HepG2 (cell line): ENCODE data around the gene TCN2. TPM values are rescaled to one million over a fixed set of nuclear protein-coding genes. Genes with fewer than 3 reads are reported as not detected.

Experiments used
- ATAC-seq: fragments of 200-7000 bp; cut with Tn5 transposase; 3 replicates; pipeline ENCODE4 v1.9.1; 2020; ENCODE audit warnings: mild to moderate bottlenecking, moderate library complexity
- BruUV-seq: library from RNA; stranded (reverse); fragments of 400-500 nt; replicated peaks from 2 replicates; lab custom pipeline; 2021; lab: Mats Ljungman, UMichigan
- CTCF ChIA-PET: fragments of 300-600 bp; formaldehyde crosslinking; extraction: SDS; loops from one replicate; lab custom pipeline; 2021; ENCODE audit warnings: low total read pairs, inconsistent platforms, low intra/inter-chr PET ratio; lab: Yijun Ruan, JAX
- POLR2A ChIA-PET: fragments of 350-600 bp; sonication (Branson Sonifier 250); formaldehyde crosslinking; loops from one replicate; lab custom pipeline; 2020; ENCODE audit warnings: antibody characterized with exemption, inconsistent platforms; lab: Yijun Ruan, JAX
- DNase-seq: peaks from one replicate; pipeline ENCODE4 v3.0.0-alpha.2; 2015; ENCODE audit warnings: low spot score
- FAIRE-seq: peaks from 3 replicates; lab custom pipeline; 2011; peaks lifted over from hg19 to GRCh38; lab: Jason Lieb, UNC
- H2AFZ ChIP-seq: one replicate; pipeline ENCODE4 v1.6.1; 2011; ENCODE audit warnings: low read length, inconsistent platforms
- H3K27ac ChIP-seq: fragments of 300-600 bp; 3 replicates; pipeline ENCODE4 v1.8.0; 2011; ENCODE audit warnings: mixed run types, mild to moderate bottlenecking, mixed read lengths, low read length, inconsistent platforms; ENCODE audit not compliant: insufficient read depth; ENCODE audit errors: extremely low read length
- H3K27me3 ChIP-seq, 2 experiments: fragments of 200-600 bp in 1 of 2; 2 replicates in 1 of 2; 3 replicates in 1 of 2; pipeline versions ENCODE4 v1.6.0 to v1.8.0; 2011; ENCODE audit warnings: low read length in 2 of 2, mild to moderate bottlenecking in 2 of 2, moderate library complexity in 2 of 2, inconsistent platforms in 1 of 2; ENCODE audit not compliant: insufficient read depth in 2 of 2, control insufficient read depth in 1 of 2
- H3K36me3 ChIP-seq, 2 experiments: fragments of 200-600 bp in 1 of 2; replicated peaks in 1 of 2; 2 replicates in 1 of 2; 3 replicates in 1 of 2; pipeline versions ENCODE4 v1.5.1 to v1.8.0; 2011; ENCODE audit warnings: low read length in 2 of 2, inconsistent platforms in 1 of 2; ENCODE audit not compliant: insufficient read depth in 2 of 2, control insufficient read depth in 1 of 2
- H3K4me1 ChIP-seq: 2 replicates; pipeline ENCODE4 v1.5.1; 2012; ENCODE audit warnings: low read length, inconsistent platforms; ENCODE audit not compliant: insufficient read depth
- H3K4me2 ChIP-seq: 2 replicates; pipeline ENCODE4 v1.6.0; 2011; ENCODE audit warnings: low read depth, low read length, inconsistent platforms
- H3K4me3 ChIP-seq, 3 experiments: fragments of 200-600 bp in 1 of 3; sonication (generic), shearing (Covaris generic) in 1 of 3; replicated peaks in 1 of 3; 2 replicates each; pipeline ENCODE4 v1.5.1; 2011 to 2016; ENCODE audit warnings: low read length in 3 of 3, inconsistent platforms in 2 of 3, low read depth in 2 of 3, mild to moderate bottlenecking in 2 of 3, control low read depth in 1 of 3, mixed read lengths in 1 of 3; ENCODE audit not compliant: insufficient read depth in 1 of 3
- H3K79me2 ChIP-seq: one replicate; pipeline ENCODE4 v1.6.1; 2011; ENCODE audit warnings: low read length, inconsistent platforms; ENCODE audit not compliant: insufficient read depth
- H3K9ac ChIP-seq: 2 replicates; pipeline ENCODE4 v1.6.0; 2011; ENCODE audit warnings: mild to moderate bottlenecking, low read depth, low read length, inconsistent platforms; ENCODE audit not compliant: insufficient read depth
- H3K9me3 ChIP-seq: 2 replicates; pipeline ENCODE4 v1.5.1; 2012; ENCODE audit warnings: mild to moderate bottlenecking, low read length
- H4K20me1 ChIP-seq: 2 replicates; pipeline ENCODE4 v1.6.0; 2011; ENCODE audit warnings: inconsistent platforms, mild to moderate bottlenecking, low read length, moderate library complexity; ENCODE audit not compliant: insufficient read depth
- CHD2 ChIP-seq: IDR thresholded peaks from 2 replicates; pipeline ENCODE4 v1.6.1; 2011; ENCODE audit warnings: low read depth, low read length, improper control_type of control experiment
- ERF ChIP-seq: IDR thresholded peaks from 2 replicates; pipeline ENCODE4 v1.6.1; 2018; ENCODE audit warnings: missing biosample characterization, missing genetic modification reagents
- MYPOP ChIP-seq: sonication (generic); formaldehyde crosslinking; IDR thresholded peaks from 2 replicates; pipeline ENCODE4 v1.8.1; 2023; ENCODE audit warnings: mild to moderate bottlenecking, moderate library complexity, missing genetic modification reagents
- NCOA1 ChIP-seq: sonication (generic); formaldehyde crosslinking; IDR thresholded peaks from 2 replicates; pipeline ENCODE4 v1.9.0; 2021; ENCODE audit warnings: missing genetic modification reagents
- NFE2L2 ChIP-seq: fragments of 150-350 bp; IDR thresholded peaks from 2 replicates; pipeline ENCODE4 v1.6.1; 2014; ENCODE audit warnings: low read length
- NFYC ChIP-seq: IDR thresholded peaks from 2 replicates; pipeline ENCODE4 v1.6.1; 2016; ENCODE audit warnings: missing genetic modification reagents, missing compliant biosample characterization
- PRMT3 ChIP-seq: sonication (generic); formaldehyde crosslinking; IDR thresholded peaks from 2 replicates; pipeline ENCODE4 v1.8.1; 2022; ENCODE audit warnings: low read depth, mild to moderate bottlenecking, moderate library complexity, missing genetic modification reagents, borderline replicate concordance
- SCMH1 ChIP-seq: sonication (generic); formaldehyde crosslinking; IDR thresholded peaks from 2 replicates; pipeline ENCODE4 v1.9.0; 2021; ENCODE audit warnings: missing genetic modification reagents, mild to moderate bottlenecking, borderline replicate concordance
- STAT6 ChIP-seq: sonication (generic); formaldehyde crosslinking; IDR thresholded peaks from 2 replicates; pipeline ENCODE4 v1.4.0; 2020; ENCODE audit warnings: missing genetic modification reagents, mild to moderate bottlenecking, borderline replicate concordance
- ZBTB34 ChIP-seq: sonication (generic); formaldehyde crosslinking; IDR thresholded peaks from 2 replicates; pipeline ENCODE4 v1.8.0; 2022; ENCODE audit warnings: mild to moderate bottlenecking, missing genetic modification reagents
- ZFP37 ChIP-seq: sonication (generic); formaldehyde crosslinking; IDR thresholded peaks from 2 replicates; pipeline ENCODE4 v1.4.0; 2020; ENCODE audit warnings: missing genetic modification reagents, borderline replicate concordance
- ZNF468 ChIP-seq: sonication (generic); formaldehyde crosslinking; IDR thresholded peaks from 2 replicates; pipeline ENCODE4 v1.8.0; 2022; ENCODE audit warnings: mild to moderate bottlenecking, moderate library complexity, missing genetic modification reagents
- WGBS: methylation state at CpG from one replicate; pipeline ENCODE4 v1.1.6; 2017; ENCODE audit warnings: low lambda C conversion rate; 5-methylcytosine and 5-hydroxymethylcytosine counted together
- in situ Hi-C: cut with HindIII; loops from 2 replicates; pipeline ENCODE4 v1.10.0; 2017; ENCODE audit warnings: low pct_unique_long_range_greater_than_20kb; ENCODE audit not compliant: extremely low pct_ligation_motif_present
- intact Hi-C: fragments of 100-400 bp; cut with micrococcal nuclease; formaldehyde crosslinking; loops from one replicate; pipeline ENCODE4 v1.10.0; 2022; ENCODE audit not compliant: unreplicated experiment
- polyA plus RNA-seq, 8 experiments: library from polyadenylated mRNA; depleted of rRNA in 3 of 8; stranded (reverse) in 7 of 8; unstranded in 1 of 8; fragments of >200 nt; fragmentation: Illumina TruSeq in 4 of 8; extraction: Trizol in 4 of 8; gene quantifications; 2 replicates each; pipeline versions ENCODE4 v1.2.1 to v1.2.3, GENCODE V29; 2011 to 2016; ENCODE audit warnings: low read depth in 4 of 8, missing spikeins in 1 of 8, mixed read lengths in 1 of 8; ENCODE audit not compliant: insufficient read depth in 1 of 8
- total RNA-seq, 5 experiments: library from RNA; depleted of rRNA; stranded (reverse); fragments of >200 nt; fragmentation: Illumina TruSeq; extraction: Trizol; gene quantifications; 2 replicates each; pipeline ENCODE4 v1.2.3, GENCODE V29; 2016; ENCODE audit warnings: low read depth in 1 of 5

Gene TCN2
- total and polyA plus RNA-seq, 2 of the 13 experiments (the other 11 are each of a cell fraction or from before 2014, with no cell fraction given) = 0.29 to 0.31 TPM

GRCh38 chr22:30643055-30643875, 36.3 kb downstream of the TCN2 start:
- Histone ChIP-seq H3K4me1 (no peaks in the 10 kb centered on the region), H2AFZ (no peak overlapping the region), H3K4me2 (no peak overlapping the region), H3K36me3 (no peaks in the 10 kb centered on the region), H3K27me3 (peaks cover 0 to 4% of the 10 kb centered on the region in 2 experiments; a peak in 2 of 5 replicates), H3K27ac (no peak overlapping the region), H3K9ac (no peak overlapping the region), H3K9me3 (no peaks in the 10 kb centered on the region), H3K4me3 (no peak overlapping the region), H3K79me2 (no peaks in the 10 kb centered on the region), H4K20me1 (no peaks in the 10 kb centered on the region)
- no TSS peak for BruUV-seq
- intact Hi-C loops (no loop called here), in situ Hi-C loops (no loop called here)
- FAIRE-seq = no peak
- 45% methylated on average over 16 of the region's 16 CpGs for WGBS
- TF ChIP-seq NFE2L2 (no peak), CHD2 (no peak), ERF (CRISPR knock-in tag) (no peak), ZFP37 (CRISPR knock-in tag) (no peak), SCMH1 (no peak)
- DNase-seq = no peak
- ChIA-PET CTCF (no interaction called here), POLR2A (no interaction called here)
- ATAC-seq = no peak

- Histone ChIP-seq H3K4me1 (no peaks in the 10 kb centered on the region), H3K36me3 (no peaks in the 10 kb centered on the region), H3K9ac (no peak overlapping the region), H2AFZ (no peak overlapping the region), H3K9me3 (no peaks in the 10 kb centered on the region), H4K20me1 (no peaks in the 10 kb centered on the region), H3K27ac (no peak overlapping the region), H3K4me2 (no peak overlapping the region), H3K79me2 (no peaks in the 10 kb centered on the region), H3K27me3 (peaks cover 0 to 2% of the 10 kb centered on the region in 2 experiments; a peak in 1 of 5 replicates), H3K4me3 (no peak overlapping the region)
- BruUV-seq = no TSS peak
- intact Hi-C loops (no loop called here), in situ Hi-C loops (no loop called here)
- ChIA-PET POLR2A (no interaction called here), CTCF (no interaction called here)
- 62% methylated on average over 11 of the region's 25 CpGs for WGBS
- no peak for ATAC-seq
- no peak for DNase-seq
- no peak for FAIRE-seq
- TF ChIP-seq ZNF468 (CRISPR knock-in tag) = no peak
- TF ChIP-seq STAT6 (CRISPR knock-in tag) = no peak
- no peak for TF ChIP-seq NCOA1 (CRISPR knock-in tag)
- TF ChIP-seq NFYC (CRISPR knock-in tag) = no peak
- no peak for TF ChIP-seq PRMT3 (CRISPR knock-in tag)
- no peak for TF ChIP-seq MYPOP (CRISPR knock-in tag)
- no peak for TF ChIP-seq ZBTB34 (CRISPR knock-in tag)
These were observed 39.7 kb downstream of the TCN2 start for GRCh38 chr22:30646518-30647160.
